H1 (cell line): ENCODE data around the gene TRIM44. TPM values are rescaled to one million over a fixed set of nuclear protein-coding genes. Genes with fewer than 3 reads are reported as not detected.

Experiments used
- CTCF ChIA-PET: fragments of 300-600 bp; sonication (Branson Sonifier 250); formaldehyde crosslinking; loops from one replicate; lab custom pipeline; 2021; ENCODE audit not compliant: partially characterized antibody; lab: Charles Lee
- POLR2A ChIA-PET: fragments of 300-600 bp; sonication (Branson Sonifier 250); formaldehyde crosslinking; loops from one replicate; lab custom pipeline; 2021; ENCODE audit warnings: inconsistent platforms; ENCODE audit not compliant: partially characterized antibody; lab: Charles Lee
- DNase-seq, 2 experiments: peaks; one replicate each; pipeline versions ENCODE4 v3.0.0 to v3.0.0-alpha.2; 2010 to 2022; ENCODE audit warnings: low spot score in 2 of 2, low read depth in 1 of 2, mixed read lengths in 1 of 2
- FAIRE-seq: peaks from 2 replicates; lab custom pipeline; 2011; peaks lifted over from hg19 to GRCh38; lab: Jason Lieb, UNC
- H2AFZ ChIP-seq: 2 replicates; pipeline ENCODE4 v1.8.1; 2012; ENCODE audit warnings: low read length, inconsistent platforms
- H2AK5ac ChIP-seq: 2 replicates; pipeline ENCODE4 v1.6.1; 2013; ENCODE audit warnings: low read depth, low read length
- H2BK120ac ChIP-seq: replicated peaks from 2 replicates; pipeline ENCODE3; 2013; ENCODE audit warnings: low read depth, low read length, inconsistent platforms
- H2BK12ac ChIP-seq: 2 replicates; pipeline ENCODE4 v1.6.1; 2013; ENCODE audit warnings: low read depth, low read length
- H2BK15ac ChIP-seq: 2 replicates; pipeline ENCODE4 v1.6.1; 2013; ENCODE audit warnings: low read length
- H2BK20ac ChIP-seq: 2 replicates; pipeline ENCODE4 v1.6.1; 2013; ENCODE audit warnings: low read length
- H2BK5ac ChIP-seq: 2 replicates; pipeline ENCODE4 v1.6.1; 2013; ENCODE audit warnings: low read depth, low read length
- H3K14ac ChIP-seq: 2 replicates; pipeline ENCODE4 v1.6.1; 2013; ENCODE audit warnings: inconsistent platforms; ENCODE audit not compliant: insufficient read length
- H3K18ac ChIP-seq: 2 replicates; pipeline ENCODE4 v1.6.1; 2013; ENCODE audit warnings: low read length; ENCODE audit errors: extremely low read depth
- H3K23ac ChIP-seq: 2 replicates; pipeline ENCODE4 v1.6.1; 2013; ENCODE audit warnings: inconsistent platforms; ENCODE audit not compliant: insufficient read length
- H3K23me2 ChIP-seq: 2 replicates; pipeline ENCODE4 v1.6.1; 2013; ENCODE audit warnings: low read depth, low read length
- H3K27ac ChIP-seq: 2 replicates; pipeline ENCODE4 v1.6.1; 2011; ENCODE audit warnings: low read depth, low read length, inconsistent platforms
- H3K27me3 ChIP-seq, 4 experiments: replicated peaks in 1 of 4; 1 replicate in 1 of 4; 2 replicates in 3 of 4; pipeline versions ENCODE4 v1.6.1 to v1.8.1; 2011 to 2013; ENCODE audit warnings: low read length in 3 of 4, mild to moderate bottlenecking in 3 of 4, inconsistent platforms in 2 of 4, mixed read lengths in 2 of 4, moderate library complexity in 1 of 4; ENCODE audit not compliant: control insufficient read depth in 3 of 4, insufficient read depth in 3 of 4; ENCODE audit errors: extremely low read depth in 1 of 4
- H3K36me3 ChIP-seq, 4 experiments: 2 replicates each; pipeline versions ENCODE4 v1.6.1 to v1.8.1; 2011 to 2013; ENCODE audit warnings: mild to moderate bottlenecking in 4 of 4, low read length in 3 of 4, moderate library complexity in 2 of 4, control low read depth in 1 of 4, inconsistent platforms in 1 of 4; ENCODE audit not compliant: insufficient read depth in 4 of 4, control insufficient read depth in 2 of 4
- H3K4ac ChIP-seq: replicated peaks from 2 replicates; pipeline ENCODE3; 2013; ENCODE audit warnings: low read length, low read depth, mixed read lengths, inconsistent platforms; ENCODE audit not compliant: insufficient read length
- H3K4me1 ChIP-seq, 4 experiments: replicated peaks in 1 of 4; 1 replicate in 1 of 4; 2 replicates in 3 of 4; pipeline versions ENCODE4 v1.6.1 to v1.8.1; 2011 to 2013; ENCODE audit warnings: low read length in 3 of 4, inconsistent platforms in 2 of 4, mixed read lengths in 1 of 4; ENCODE audit not compliant: insufficient read depth in 4 of 4, control insufficient read depth in 3 of 4
- H3K4me2 ChIP-seq, 2 experiments: 2 replicates each; pipeline versions ENCODE4 v1.6.1 to v1.8.1; 2011 to 2013; ENCODE audit warnings: low read depth in 2 of 2, low read length in 2 of 2, control low read depth in 1 of 2, inconsistent platforms in 1 of 2, mild to moderate bottlenecking in 1 of 2; ENCODE audit not compliant: insufficient read depth in 1 of 2
- H3K4me3 ChIP-seq, 4 experiments: fragments of 200-600, 300-600 bp in 1 of 4; sonication (generic), shearing (Covaris generic), sonication (Bioruptor Twin) in 1 of 4; 2 replicates each; pipeline versions ENCODE4 v1.5.1 to v1.8.1; 2011 to 2016; ENCODE audit warnings: low read length in 4 of 4, low read depth in 3 of 4, control low read depth in 2 of 4, inconsistent platforms in 2 of 4, mild to moderate bottlenecking in 2 of 4, mixed read lengths in 1 of 4, moderate library complexity in 1 of 4; ENCODE audit not compliant: insufficient read depth in 2 of 4; ENCODE audit errors: extremely low read depth in 1 of 4
- H3K56ac ChIP-seq: replicated peaks from 2 replicates; pipeline ENCODE3; 2013; ENCODE audit warnings: low read depth, mild to moderate bottlenecking, mixed read lengths, low read length, inconsistent platforms; ENCODE audit not compliant: insufficient read length
- H3K79me1 ChIP-seq: 2 replicates; pipeline ENCODE4 v1.6.1; 2013; ENCODE audit warnings: low read depth, low read length, control low read depth
- H3K79me2 ChIP-seq, 2 experiments: 2 replicates each; pipeline versions ENCODE4 v1.6.1 to v1.8.1; 2012 to 2013; ENCODE audit warnings: low read length in 2 of 2, mild to moderate bottlenecking in 2 of 2, inconsistent platforms in 1 of 2; ENCODE audit not compliant: insufficient read depth in 2 of 2, control insufficient read depth in 1 of 2
- H3K9ac ChIP-seq, 4 experiments: replicated peaks in 1 of 4; 1 replicate in 1 of 4; 2 replicates in 3 of 4; pipeline versions ENCODE4 v1.6.1 to v1.8.1; 2011 to 2013; ENCODE audit warnings: low read depth in 3 of 4, low read length in 3 of 4, control low read depth in 2 of 4, mild to moderate bottlenecking in 2 of 4, moderate library complexity in 2 of 4, inconsistent platforms in 1 of 4; ENCODE audit errors: extremely low read depth in 1 of 4
- H3K9me3 ChIP-seq, 2 experiments: 2 replicates each; pipeline versions ENCODE4 v1.6.1 to v1.8.1; 2012 to 2013; ENCODE audit warnings: mild to moderate bottlenecking in 2 of 2, moderate library complexity in 2 of 2, control low read depth in 1 of 2, inconsistent platforms in 1 of 2, low read depth in 1 of 2, low read length in 1 of 2, mixed read lengths in 1 of 2; ENCODE audit not compliant: insufficient read depth in 2 of 2
- H4K20me1 ChIP-seq, 2 experiments: replicated peaks in 1 of 2; 2 replicates each; pipeline versions ENCODE3 to v1.8.1; 2011 to 2013; ENCODE audit warnings: inconsistent platforms in 2 of 2, low read length in 2 of 2, mild to moderate bottlenecking in 1 of 2; ENCODE audit not compliant: insufficient read depth in 2 of 2, control insufficient read depth in 1 of 2
- H4K5ac ChIP-seq: 2 replicates; pipeline ENCODE4 v1.6.1; 2013; ENCODE audit warnings: low read length, low read depth, mixed read lengths, inconsistent platforms; ENCODE audit not compliant: insufficient read length
- H4K8ac ChIP-seq: 2 replicates; pipeline ENCODE4 v1.8.0; 2013; ENCODE audit warnings: mild to moderate bottlenecking, moderate library complexity, low read length, inconsistent platforms; ENCODE audit not compliant: insufficient read depth; ENCODE audit errors: extremely low read depth
- H4K91ac ChIP-seq: replicated peaks from 2 replicates; pipeline ENCODE3; 2013; ENCODE audit warnings: low read length, mixed read lengths, inconsistent platforms; ENCODE audit not compliant: insufficient read length
- BACH1 ChIP-seq: IDR thresholded peaks from 2 replicates; pipeline ENCODE4 v1.6.1; 2012; ENCODE audit warnings: low read length, improper control_type of control experiment
- CHD1 ChIP-seq: IDR thresholded peaks from 2 replicates; pipeline ENCODE4 v1.6.1; 2012; ENCODE audit warnings: low read depth, low read length, improper control_type of control experiment
- CREB1 ChIP-seq: IDR thresholded peaks from 2 replicates; pipeline ENCODE4 v1.6.1; 2012; ENCODE audit warnings: inconsistent platforms
- EGR1 ChIP-seq: IDR thresholded peaks from 2 replicates; pipeline ENCODE4 v1.6.1; 2011; ENCODE audit warnings: low read depth, low read length, borderline replicate concordance
- EP300 ChIP-seq, 2 experiments: IDR thresholded peaks; 1 replicate in 1 of 2; 2 replicates in 1 of 2; pipeline ENCODE4 v1.6.1; 2011 to 2012; ENCODE audit warnings: low read depth in 2 of 2, low read length in 2 of 2, mild to moderate bottlenecking in 2 of 2, borderline replicate concordance in 1 of 2, inconsistent platforms in 1 of 2, moderate library complexity in 1 of 2
- JUN ChIP-seq: IDR thresholded peaks from 2 replicates; pipeline ENCODE4 v1.6.1; 2011; ENCODE audit warnings: low read depth, mild to moderate bottlenecking, improper control_type of control experiment, low read length
- MAFK ChIP-seq: IDR thresholded peaks from 2 replicates; pipeline ENCODE4 v1.6.1; 2012; ENCODE audit warnings: low read depth, mild to moderate bottlenecking, improper control_type of control experiment, low read length
- NRF1 ChIP-seq: IDR thresholded peaks from 2 replicates; pipeline ENCODE4 v1.6.1; 2011; ENCODE audit warnings: mild to moderate bottlenecking, low read depth, low read length, improper control_type of control experiment
- RFX5 ChIP-seq: IDR thresholded peaks from 2 replicates; pipeline ENCODE4 v1.6.1; 2011; ENCODE audit warnings: low read depth, low read length, improper control_type of control experiment, borderline replicate concordance
- RXRA ChIP-seq: IDR thresholded peaks from 2 replicates; pipeline ENCODE4 v1.6.1; 2011; ENCODE audit warnings: low read depth, mild to moderate bottlenecking, low read length, moderate library complexity; ENCODE audit not compliant: insufficient read depth
- SP2 ChIP-seq: IDR thresholded peaks from 2 replicates; pipeline ENCODE4 v1.6.1; 2012; ENCODE audit warnings: mild to moderate bottlenecking, low read length, inconsistent platforms
- TCF12 ChIP-seq: IDR thresholded peaks from 2 replicates; pipeline ENCODE4 v1.6.1; 2011; ENCODE audit warnings: low read depth, mild to moderate bottlenecking, low read length
- TEAD4 ChIP-seq: IDR thresholded peaks from 2 replicates; pipeline ENCODE4 v1.6.1; 2012; ENCODE audit warnings: low read depth, low read length, inconsistent platforms, mixed read lengths
- USF2 ChIP-seq: IDR thresholded peaks from 2 replicates; pipeline ENCODE4 v1.6.1; 2011; ENCODE audit warnings: low read length, improper control_type of control experiment
- WGBS, 2 experiments: shearing (Covaris generic) in 1 of 2; methylation state at CpG; one replicate each; pipeline versions ENCODE4 v1.1.6 to v1.1.7; 2013 to 2015; ENCODE audit warnings: low lambda C conversion rate in 2 of 2, mixed read lengths in 2 of 2, inconsistent platforms in 1 of 2, low coverage in 1 of 2, missing lambda C conversion rate in 1 of 2; ENCODE audit not compliant: insufficient replicate concordance in 2 of 2, insufficient coverage in 1 of 2, insufficient read length in 1 of 2; ENCODE audit errors: extremely low coverage in 1 of 2, missing lambda C conversion rate in 1 of 2; 5-methylcytosine and 5-hydroxymethylcytosine counted together
- polyA plus RNA-seq, 7 experiments: library from polyadenylated mRNA; depleted of rRNA in 3 of 7; stranded (reverse) in 5 of 7; unstranded in 2 of 7; fragments of >200 nt in 5 of 7; fragments of 200-250 nt in 2 of 7; gene quantifications; 1 replicate in 5 of 7; 2 replicates in 1 of 7; 4 replicates in 1 of 7; pipeline versions ENCODE4 v1.2.1 to v1.2.3, GENCODE V29; 2011 to 2013; ENCODE audit warnings: missing spikeins in 2 of 7, mixed read lengths in 2 of 7
- total RNA-seq: library from RNA; stranded (reverse); fragmentation: NEBNext Ultra II Directional; extraction: Animal tissue kit (Norgen Biotek cat#: 25700); gene quantifications from 2 replicates; pipeline ENCODE4 v1.2.1, GENCODE V29; 2021

TRIM44 gene
- total and polyA plus RNA-seq, 2 of the 8 experiments (the other 6 are each of a cell fraction or from before 2014, with no cell fraction given) = 13.9 to 34.4 TPM

DNA sequence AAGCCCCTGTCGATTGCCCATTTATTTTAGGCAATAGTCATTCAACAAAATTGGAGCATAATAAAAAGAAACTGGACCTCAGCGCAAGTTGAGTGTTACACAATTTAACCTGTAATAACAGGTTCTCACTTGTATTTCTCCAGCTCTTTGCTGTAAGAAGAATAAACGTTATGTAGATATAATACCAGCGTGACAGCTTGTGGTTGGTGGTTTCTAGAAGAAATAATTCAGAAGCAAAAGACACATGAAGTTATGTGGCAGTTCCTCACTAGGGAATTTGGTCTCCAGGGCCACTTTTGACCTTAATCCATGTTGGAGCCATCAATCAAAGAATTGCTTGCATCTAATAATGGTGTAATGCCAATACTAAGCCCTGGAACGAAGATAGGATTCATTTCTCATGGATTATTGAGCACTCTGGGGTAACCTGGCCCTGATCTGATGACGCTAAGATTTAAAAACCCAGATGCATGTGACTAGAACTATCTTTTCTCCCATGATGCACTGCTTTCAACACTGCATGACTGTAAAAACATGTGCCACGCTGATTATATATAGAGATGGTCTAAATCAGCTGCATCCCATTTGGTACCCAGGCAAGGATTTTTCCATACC lies 151.6 kb downstream of the TRIM44 start:
- no peak overlapping the region for H3K14ac ChIP-seq
- H3K9me3 ChIP-seq = no peaks in the 10 kb centered on the region
- no peak for FAIRE-seq
- H3K56ac ChIP-seq = no peak overlapping the region
- no peak overlapping the region for H2BK120ac ChIP-seq
- no peak overlapping the region for H2BK12ac ChIP-seq
- H3K23me2 ChIP-seq = no peaks in the 10 kb centered on the region
- H4K5ac ChIP-seq = no peak overlapping the region
- no peaks in the 10 kb centered on the region for H4K20me1 ChIP-seq
- ChIA-PET CTCF (interaction anchor here (0.6 to 7.6 kb wide), 7 partner anchors 8 to 209 kb away, joined by 3 to 76 read pairs (median 3); no protein-coding TSS in a partner anchor), POLR2A (no interaction called here)
- no peak overlapping the region for H3K9ac ChIP-seq
- no peaks in the 10 kb centered on the region for H3K4me1 ChIP-seq
- no peak overlapping the region for H3K4ac ChIP-seq
- no peak overlapping the region for H2AK5ac ChIP-seq
- DNase-seq = no peak
- WGBS, 2 experiments = 91% methylated on average over 7 of the region's 7 CpGs; no CpG with 5 or more reads in 1 of the 2 experiments
- no peak overlapping the region for H2BK20ac ChIP-seq
- no peaks in the 10 kb centered on the region for H3K79me2 ChIP-seq
- no peak overlapping the region for H4K91ac ChIP-seq
- H3K23ac ChIP-seq = no peak overlapping the region
- no peak overlapping the region for H3K27ac ChIP-seq
- H2AFZ ChIP-seq = no peak overlapping the region
- H3K27me3 ChIP-seq = no peaks in the 10 kb centered on the region
- no peak overlapping the region for H2BK5ac ChIP-seq
- H3K36me3 ChIP-seq = no peaks in the 10 kb centered on the region
- no peak overlapping the region for H2BK15ac ChIP-seq
- H3K79me1 ChIP-seq = no peaks in the 10 kb centered on the region
- no peak overlapping the region for H3K4me3 ChIP-seq
- no peak overlapping the region for H3K4me2 ChIP-seq
- H3K18ac ChIP-seq = no peak overlapping the region
- no peak overlapping the region for H4K8ac ChIP-seq
- TF ChIP-seq EP300 (IDR thresholded peaks at IDR 0.05; ENCODE audit: borderline replicate concordance in 1 of 2, low read depth in 2 of 2, low read length in 2 of 2) = no peak
- TF ChIP-seq TCF12 = no peak
- TF ChIP-seq SP2 = no peak
- no peak for TF ChIP-seq TEAD4
- TF ChIP-seq EGR1 = no peak
- TF ChIP-seq USF2 = no peak
- TF ChIP-seq CHD1 = no peak
- no peak for TF ChIP-seq JUN
- no peak for TF ChIP-seq RXRA
- no peak for TF ChIP-seq CREB1
- TF ChIP-seq RFX5 = no peak
- TF ChIP-seq NRF1 = no peak
- TF ChIP-seq BACH1 = no peak
- TF ChIP-seq MAFK = no peak
